Measurements from ENCODE around the gene ACADS.
A peak's percentile ranks its signal among the peaks of the same experiment; 100 is the strongest.
"Not testable (repeated sequence)": the region's sequence is repeated elsewhere in the genome, so short reads cannot be mapped to it uniquely, and the experiment has no call there.

Gene ACADS

DNA sequence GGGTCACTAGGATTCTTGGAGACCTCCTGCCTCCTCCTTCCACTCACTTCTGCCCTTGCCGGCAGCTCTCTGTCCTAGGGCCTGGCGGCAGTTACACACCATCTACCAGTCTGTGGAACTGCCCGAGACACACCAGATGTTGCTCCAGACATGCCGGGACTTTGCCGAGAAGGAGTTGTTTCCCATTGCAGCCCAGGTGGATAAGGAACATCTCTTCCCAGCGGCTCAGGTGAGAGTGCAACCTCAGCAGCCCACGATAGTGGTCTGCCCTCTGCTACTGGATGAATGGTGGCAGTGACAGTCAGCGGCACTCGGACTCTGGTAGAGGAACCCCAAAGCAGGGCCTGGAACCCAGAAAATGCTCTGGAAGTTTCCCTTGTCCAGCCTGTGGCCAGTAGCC lies 1.3 kb downstream of the ACADS start:
- no peak for DNase-seq (ENCODE audit: low read depth, low spot score)

DNA sequence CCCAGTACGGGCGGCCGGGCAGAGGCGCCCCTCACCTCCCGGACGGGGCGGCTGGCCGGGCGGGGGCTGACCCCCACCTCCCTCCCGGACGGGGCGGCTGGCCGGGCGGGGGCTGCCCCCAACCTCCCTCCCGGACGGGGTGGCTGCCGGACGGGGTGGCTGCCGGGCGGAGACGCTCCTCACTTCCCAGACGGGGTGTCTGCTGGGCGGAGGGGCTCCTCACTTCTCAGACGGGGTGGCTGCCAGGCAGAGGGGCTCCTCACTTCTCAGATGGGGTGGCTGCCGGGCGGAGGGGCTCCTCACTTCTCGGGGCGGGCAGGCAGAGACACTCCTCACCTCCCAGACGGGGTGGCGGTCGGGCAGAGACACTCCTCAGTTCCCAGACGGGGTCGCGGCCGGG lies 6.6 kb downstream of the ACADS start:
- not testable (repeated sequence) for DNase-seq (ENCODE audit: low read depth, low spot score)

DNA sequence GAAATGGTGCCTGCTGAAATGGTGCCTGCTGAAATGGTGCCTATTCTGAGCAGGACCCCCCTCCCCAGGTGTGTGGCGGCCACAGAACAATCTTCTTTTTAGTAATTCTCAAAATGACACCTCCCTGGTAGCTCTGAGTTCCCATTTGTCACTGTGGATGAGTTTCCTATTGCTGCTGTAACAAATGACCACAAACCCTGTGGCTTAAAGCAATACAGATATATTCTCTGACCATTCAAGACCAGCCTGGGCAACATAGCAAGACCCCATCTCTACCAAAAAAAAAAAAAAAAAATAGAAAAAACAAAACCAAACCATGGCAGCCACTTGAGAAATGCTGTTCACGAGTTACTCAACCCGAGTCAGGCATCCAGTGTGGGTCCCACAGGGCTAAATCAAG lies 7.9 kb downstream of the ACADS start:
- DNase-seq (ENCODE audit: low read depth, low spot score) = no peak

DNA sequence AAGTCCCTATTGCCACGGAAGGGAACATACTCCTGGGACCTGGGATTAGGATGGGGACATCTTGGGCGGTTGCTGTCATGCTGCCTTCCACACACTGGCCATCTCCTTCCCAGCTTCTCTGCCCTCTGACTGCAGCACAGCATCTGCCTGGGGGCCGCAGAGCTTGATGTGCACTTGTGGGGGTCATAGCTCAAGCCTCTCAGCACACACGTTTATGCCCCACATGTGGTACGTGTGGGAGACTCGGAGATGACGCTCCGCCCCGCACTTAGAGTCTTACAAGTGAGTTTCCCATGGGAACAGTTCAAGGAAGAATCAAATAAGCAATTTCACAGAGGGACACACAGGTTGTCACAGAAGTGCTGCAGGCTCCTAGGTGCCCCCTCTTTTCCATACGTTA lies 8.6 kb downstream of the ACADS start:
- DNase-seq (ENCODE audit: low read depth, low spot score) = no peak

DNA sequence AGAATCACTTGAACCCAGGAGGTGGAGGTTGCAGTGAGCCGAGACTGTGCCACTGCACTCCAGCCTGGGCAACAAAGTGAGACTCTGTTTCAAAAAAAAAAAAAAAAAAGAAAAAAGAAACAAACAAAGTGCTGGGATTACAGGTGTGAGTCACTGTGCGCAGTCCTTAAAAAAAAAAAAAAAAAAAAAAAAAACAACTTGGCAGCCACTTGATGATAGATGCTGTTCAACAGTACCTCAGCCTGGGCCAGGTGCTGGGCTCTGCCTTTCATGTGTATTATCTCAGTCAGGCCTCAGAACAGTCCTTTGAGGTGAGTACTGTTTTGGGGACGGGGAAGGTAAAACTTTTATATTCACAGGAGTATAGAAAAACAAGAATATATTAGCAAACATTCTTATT lies 9.6 kb downstream of the ACADS start:
- DNase-seq (ENCODE audit: low read depth, low spot score) = no peak

DNA sequence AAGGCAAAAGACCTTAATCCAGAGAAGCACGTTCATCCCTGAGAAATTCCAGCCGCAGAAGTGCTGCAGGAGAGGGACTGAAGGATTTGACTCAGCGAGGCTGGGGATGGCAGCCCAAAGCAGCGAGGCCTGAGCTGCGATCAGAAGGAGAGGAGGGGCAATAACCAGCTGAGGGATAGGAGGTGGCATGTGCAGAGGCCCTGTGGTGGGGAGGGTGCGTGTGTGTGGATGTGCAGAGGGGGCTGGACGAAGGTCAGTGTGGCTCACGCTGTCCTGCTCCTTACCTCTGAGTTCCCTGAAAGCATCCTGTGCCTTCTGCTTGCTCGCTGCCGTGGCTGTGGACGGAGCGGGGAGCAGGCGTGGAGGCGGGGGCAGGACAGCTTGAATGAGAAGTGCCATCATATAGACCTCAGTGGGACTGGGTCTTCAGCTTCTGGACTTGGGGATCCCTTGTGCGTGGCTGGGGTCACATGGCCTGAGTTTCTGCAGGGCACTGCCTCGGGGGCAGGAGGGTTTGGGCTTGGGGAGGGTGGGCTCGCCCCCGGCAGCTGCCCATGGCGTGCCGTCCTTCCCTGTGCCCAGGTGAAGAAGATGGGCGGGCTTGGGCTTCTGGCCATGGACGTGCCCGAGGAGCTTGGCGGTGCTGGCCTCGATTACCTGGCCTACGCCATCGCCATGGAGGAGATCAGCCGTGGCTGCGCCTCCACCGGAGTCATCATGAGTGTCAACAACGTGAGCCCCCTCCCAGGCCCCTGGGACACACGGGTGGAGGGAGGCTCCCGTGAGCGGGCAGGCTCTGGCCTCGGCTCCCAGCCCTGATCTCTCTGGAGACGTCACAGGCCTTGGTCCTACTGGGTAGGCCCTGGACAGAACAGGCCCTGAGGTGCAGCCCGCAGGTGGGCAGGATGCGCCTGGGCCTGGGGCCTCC lies 11.0 kb downstream of the ACADS start:
- no peak for DNase-seq (ENCODE audit: low read depth, low spot score)

DNA sequence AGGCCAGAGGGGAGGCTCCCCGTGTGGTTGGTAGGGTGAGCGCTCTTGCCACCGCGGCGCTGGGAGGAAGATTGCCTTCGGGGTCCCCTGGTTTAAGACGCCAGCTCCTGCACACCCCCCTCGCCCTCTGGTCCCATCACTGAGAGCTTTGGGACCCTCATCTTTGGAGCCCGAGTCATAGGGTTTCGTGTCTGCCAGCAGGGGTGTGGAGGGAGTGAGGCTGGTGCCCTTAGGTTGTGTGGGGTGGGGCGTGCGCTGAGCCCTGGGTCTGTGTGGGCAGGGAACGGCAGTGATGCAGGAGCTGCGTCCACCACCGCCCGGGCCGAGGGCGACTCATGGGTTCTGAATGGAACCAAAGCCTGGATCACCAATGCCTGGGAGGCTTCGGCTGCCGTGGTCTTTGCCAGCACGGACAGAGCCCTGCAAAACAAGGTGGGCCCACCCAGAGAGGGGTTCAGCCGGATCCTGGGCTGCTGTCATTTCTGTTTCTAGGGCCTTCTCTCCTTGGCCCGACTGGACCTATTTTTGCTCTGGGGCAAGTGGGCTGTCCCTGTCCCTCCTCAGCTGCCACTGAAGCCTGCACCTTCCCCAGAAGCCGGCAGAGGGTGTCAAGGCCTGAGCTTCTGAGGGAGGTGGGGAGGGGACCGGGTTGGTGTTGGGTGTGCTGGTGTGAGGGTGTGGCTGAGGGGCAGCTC lies 12.1 kb downstream of the ACADS start:
- peak; percentile 81 for DNase-seq (ENCODE audit: low read depth, low spot score)

DNA sequence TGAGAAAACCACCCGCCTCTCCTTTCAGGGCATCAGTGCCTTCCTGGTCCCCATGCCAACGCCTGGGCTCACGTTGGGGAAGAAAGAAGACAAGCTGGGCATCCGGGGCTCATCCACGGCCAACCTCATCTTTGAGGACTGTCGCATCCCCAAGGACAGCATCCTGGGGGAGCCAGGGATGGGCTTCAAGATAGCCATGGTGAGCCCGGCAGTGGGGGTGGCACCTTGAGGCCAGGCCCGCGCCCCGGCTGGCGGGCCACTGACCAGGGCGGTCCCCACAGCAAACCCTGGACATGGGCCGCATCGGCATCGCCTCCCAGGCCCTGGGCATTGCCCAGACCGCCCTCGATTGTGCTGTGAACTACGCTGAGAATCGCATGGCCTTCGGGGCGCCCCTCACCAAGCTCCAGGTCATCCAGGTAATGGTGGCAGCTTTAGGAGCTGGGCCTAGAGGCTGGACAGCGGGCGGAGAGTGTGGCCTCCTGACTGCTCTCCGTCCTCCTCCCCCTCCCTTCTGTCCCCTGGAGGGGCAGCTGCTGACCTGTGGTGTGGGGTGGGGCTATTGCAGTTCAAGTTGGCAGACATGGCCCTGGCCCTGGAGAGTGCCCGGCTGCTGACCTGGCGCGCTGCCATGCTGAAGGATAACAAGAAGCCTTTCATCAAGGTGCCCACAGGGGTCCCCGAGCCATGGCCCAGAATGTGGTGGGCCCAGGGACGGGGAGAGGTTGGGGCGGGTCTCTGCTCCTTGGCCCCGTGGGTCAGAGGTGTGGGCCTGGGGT lies 12.8 kb downstream of the ACADS start:
- DNase-seq (ENCODE audit: low read depth, low spot score) = no peak

DNA sequence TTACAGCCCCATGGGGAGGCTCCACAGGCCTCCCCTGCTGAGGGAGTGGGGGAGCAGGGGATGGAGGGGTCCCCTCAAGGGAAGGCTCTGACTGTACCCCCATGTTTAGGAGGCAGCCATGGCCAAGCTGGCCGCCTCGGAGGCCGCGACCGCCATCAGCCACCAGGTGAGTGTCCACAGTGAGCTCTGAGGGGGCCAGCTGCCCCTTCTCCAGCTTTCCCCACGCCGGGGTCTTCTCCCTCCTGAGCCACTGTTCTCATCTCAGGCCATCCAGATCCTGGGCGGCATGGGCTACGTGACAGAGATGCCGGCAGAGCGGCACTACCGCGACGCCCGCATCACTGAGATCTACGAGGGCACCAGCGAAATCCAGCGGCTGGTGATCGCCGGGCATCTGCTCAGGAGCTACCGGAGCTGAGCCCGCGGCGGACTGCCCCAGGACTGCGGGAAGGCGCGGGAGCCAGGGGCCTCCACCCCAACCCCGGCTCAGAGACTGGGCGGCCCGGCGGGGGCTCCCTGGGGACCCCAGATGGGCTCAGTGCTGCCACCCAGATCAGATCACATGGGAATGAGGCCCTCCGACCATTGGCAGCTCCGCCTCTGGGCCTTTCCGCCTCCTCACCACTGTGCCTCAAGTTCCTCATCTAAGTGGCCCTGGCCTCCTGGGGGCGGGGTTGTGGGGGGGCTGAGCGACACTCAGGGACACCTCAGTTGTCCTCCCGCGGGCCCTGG lies 13.6 kb downstream of the ACADS start:
- DNase-seq (ENCODE audit: low read depth, low spot score) = no peak

DNA sequence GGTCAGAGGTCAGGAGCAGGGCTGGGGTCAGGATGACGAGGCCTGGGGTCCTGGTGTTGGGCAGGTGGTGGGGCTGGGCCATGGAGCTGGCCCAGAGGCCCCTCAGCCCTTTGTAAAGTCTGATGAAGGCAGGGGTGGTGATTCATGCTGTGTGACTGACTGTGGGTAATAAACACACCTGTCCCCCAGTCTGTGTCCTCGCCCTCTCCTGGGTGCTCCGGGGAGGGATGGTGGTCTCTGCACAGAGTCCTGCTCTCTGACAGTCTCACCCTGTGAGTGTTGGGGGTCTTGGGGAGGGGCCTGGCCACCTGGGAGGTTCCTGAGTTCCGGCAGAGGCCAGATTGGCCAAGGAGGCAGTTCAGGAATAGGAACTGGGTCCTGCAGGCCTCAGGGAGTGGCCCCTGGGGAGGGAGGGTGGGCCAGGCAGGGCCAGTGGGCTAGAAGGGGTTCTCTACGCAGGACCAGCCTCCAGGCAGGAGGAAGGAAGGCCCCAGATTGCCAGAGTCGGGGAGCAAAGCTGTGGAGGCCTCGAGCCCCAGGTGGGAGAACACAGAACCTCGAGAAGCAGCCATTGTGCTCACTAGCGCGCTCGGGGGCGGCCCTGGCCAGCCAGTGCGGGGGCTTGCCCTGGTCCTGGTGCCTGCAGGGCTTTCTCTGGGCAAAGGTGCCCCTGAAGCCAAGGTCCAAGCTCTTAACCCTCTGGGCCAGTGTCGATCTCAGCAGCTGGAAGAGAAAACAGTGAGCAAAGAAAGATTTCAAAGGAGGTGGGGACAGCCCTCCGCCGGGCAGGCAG lies 14.4 kb downstream of the ACADS start:
- DNase-seq (ENCODE audit: low read depth, low spot score) = no peak

DNA sequence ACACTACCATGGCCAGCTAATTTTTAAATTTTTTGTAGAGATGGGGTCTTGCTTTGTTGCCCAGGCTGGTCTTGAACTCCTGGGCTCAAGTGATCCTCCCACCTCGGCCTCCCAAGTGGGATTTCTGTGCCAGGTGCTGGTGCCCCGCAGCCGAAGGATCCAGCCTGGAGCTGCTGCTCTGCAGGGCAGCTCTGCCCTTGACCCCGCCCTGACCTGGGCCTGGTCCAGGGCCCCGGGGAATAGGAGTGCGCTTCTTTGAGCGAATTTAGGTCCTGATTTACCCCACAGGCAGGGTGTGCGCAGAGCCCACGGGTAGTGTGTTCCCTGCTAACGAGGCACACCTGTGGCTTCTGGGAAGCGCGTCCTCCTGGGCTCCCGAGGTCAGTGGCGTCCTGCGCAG lies 15.2 kb downstream of the ACADS start:
- DNase-seq (ENCODE audit: low read depth, low spot score) = no peak

DNA sequence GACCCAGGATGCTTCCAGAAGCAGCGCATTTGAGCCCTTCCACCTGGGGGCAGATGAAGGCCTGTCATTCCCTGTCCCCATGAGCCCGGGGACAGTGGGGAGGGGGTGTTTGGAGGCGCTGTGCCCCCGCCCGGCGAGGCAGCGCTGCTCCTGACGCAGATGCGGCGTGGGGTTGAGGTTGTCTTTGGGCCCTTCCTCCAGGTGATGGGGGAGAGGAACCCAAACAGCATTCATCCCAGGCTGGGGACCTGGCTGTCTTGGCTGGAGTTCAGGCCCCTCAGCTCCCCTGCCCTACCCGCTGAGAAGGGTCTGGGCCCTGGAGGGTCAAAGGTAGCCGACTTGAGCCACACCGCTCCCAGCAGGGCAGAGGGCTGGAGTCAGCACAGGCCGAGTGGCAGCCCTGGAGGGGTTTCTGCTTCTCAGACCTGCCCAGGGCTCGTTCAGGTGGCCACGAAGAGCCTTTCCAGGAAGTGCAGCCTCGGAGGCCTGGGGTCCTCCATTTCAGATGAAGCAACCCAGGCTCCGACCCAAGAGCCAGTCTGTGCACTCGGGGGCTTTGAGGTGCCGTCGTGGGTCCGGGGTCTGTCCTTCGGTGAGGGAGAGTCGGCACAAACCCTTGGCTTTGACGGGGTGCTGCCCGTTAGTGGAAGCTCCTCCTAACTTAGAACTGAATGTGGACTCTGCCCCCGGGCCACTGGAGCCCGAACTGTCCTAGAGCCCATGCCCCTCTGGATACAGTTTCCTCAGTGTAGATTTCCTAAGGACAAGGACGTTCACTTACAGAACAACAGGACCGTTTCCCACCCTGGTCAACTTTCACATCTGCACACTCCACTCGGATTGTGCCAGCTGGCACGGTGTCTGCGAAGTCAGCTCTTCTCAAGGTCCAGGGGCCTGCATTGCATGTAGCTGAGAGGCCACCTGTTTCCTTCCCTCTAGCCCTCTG lies 16.1 kb downstream of the ACADS start:
- no peak for DNase-seq (ENCODE audit: low read depth, low spot score)

DNA sequence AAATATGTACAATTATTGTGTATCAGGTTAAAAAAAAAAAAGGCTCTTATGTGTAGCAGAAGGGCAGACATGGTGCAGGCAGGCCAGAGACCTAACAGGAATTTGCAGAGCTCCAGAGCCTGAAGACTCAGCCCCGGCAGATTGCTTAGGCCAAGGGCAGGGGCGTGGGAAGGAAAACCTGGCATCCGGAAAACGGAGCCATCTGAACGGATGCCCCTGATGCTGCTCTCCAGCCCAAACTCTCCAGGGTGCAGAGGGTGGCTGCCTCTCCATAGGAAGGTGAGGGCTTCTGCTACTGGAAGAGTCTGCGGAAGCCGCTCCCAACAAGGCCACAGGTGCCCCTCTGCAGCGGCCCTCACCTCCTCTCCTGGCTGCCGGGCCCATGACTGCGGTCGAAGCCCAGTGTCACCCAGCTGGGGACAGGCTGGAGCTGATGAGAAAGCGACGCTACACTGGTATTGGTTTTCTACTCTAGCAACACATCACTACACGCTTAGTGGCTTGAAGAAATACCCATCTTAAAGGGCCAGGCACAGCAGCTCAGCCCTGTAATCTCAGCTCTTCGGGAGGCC lies 19.4 kb downstream of the ACADS start:
- no peak for DNase-seq (ENCODE audit: low read depth, low spot score)

DNA sequence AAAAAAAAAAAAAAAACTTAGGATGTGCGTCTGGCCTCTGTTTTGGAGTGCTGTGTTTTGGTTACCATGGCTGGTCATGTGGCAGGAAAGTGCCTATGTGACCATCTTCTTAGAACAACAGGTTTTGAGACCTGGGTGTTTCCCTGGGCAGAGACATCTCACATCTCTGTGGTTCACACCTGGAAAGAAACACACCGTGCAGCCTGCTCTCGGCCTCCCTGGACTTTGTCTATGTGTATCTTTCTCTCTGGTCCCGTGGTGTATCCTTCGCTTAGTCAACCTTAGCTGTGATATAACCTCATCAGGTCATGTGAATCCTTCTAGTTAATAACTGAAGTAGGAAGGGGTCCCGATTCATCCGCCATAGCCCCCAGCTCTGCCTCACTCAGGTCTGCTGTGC lies 22.6 kb downstream of the ACADS start:
- no peak for DNase-seq (ENCODE audit: low read depth, low spot score)

DNA sequence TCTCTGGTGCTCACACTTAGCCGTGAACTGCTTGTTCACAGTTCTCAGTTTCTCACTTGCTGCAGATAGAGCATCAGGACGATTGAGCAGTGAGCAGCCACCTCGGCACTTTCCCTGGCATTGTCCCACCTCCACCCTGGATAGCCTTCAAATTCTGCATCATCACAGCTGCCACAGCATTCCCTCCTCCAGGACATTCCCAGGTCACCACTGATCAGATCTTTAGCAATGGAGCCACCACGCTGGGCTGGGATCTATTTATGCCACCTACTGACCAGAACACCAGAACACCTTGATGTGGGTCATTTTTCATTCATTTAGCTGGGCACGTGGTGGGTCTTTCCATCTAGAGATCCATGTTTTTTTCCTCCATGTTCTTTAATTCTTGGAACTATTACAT lies 23.6 kb downstream of the ACADS start:
- DNase-seq (ENCODE audit: low read depth, low spot score) = no peak

DNA sequence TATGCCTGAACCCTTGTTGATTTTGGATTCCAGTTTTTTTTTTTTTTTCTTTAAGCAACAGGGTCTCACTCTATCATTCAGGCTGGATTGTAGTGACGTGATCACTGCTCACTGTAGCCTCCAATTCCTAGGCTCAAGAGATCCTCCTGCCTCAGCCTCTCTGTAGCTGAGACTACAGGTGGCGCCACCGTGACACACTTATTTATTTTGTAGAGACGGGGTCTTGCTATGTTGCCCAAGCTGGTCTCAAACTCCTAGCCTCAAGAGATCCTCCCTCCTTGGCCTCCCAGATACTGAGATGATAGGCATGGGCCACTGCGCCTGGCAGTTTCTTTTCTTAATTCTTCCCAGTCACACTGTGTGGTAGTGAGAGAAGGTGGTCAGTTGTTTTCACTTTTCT lies 25.2 kb downstream of the ACADS start:
- DNase-seq (ENCODE audit: low read depth, low spot score) = no peak

DNA sequence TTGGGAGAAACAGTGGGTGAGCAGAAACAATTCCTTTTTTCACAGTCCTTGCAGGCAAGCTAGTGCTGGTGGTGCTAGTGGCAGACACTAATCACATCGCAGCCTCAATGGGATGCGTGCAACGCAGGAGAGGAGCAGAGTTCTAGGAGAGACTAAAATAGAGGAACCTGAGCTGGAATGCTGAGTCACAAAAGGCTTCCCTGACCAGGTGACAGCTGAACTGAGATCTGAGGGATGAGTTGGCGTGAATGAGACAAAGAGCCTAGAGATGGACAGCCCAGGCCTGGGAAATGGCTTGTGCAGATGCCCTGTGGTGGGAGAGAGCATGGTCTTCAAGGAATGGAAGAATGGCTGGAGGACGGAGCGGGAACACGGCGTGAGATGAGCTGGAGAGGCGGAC lies 25.8 kb downstream of the ACADS start:
- DNase-seq (ENCODE audit: low read depth, low spot score) = peak; percentile 53

DNA sequence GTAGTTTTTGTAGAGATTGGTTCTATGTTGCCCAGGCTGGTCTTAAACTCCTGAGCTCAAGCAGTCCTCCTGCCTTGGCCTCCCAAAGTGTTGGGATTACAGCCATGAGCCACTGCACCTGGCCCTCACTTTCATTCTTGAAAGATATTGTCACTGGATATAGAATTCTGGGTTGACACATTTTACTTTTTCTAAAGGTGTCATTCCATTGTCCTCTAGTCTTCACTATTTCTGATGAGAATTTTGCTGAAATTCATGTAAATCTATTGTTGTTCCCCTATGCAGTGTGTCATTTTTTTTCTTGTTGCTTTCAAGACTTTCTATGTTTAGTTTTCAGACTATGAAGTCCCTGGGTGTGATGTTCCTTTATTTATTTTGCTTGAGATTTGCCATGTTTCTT lies 29.2 kb downstream of the ACADS start:
- DNase-seq (ENCODE audit: low read depth, low spot score) = no peak

DNA sequence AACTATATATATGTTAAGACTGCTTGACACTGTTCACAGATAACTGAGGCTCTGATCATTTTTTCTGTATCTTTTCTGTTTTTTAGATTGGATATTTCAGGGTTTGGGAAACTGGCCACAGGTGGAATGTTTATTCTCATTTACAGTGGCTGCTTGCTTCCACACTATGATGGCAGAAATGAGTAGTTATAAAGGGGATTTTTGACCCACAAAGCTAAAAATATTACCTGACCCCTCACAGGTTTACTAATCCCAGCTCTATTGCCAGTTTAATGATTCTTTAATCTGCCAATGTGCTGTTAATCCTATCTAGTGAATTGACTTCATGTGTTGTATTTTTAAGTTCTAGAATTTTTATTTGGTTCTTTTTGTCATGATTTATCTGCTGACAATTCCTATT lies 29.6 kb downstream of the ACADS start:
- DNase-seq (ENCODE audit: low read depth, low spot score) = no peak

All from ELF-1 (cell line).